ENCODE results near the gene ROR2.

ROR2 gene

GRCh38 chr9:91536211-91536691, 413.8 kb downstream of the ROR2 start:
- TF ChIP-seq REST (IDR thresholded peaks at IDR 0.05; ENCODE audit: insufficient read depth in 1 of 2, low read depth in 2 of 2, low read length in 2 of 2) (peak; percentile 13 to 80; a peak in 2 of 4 replicates), POLR2AphosphoS5 (IDR thresholded peaks at IDR 0.05; ENCODE audit: low read depth, low read length) (no peak)

GRCh38 chr9:91534374-91534773, 415.7 kb downstream of the ROR2 start:
- TF ChIP-seq POLR2AphosphoS5 (IDR thresholded peaks at IDR 0.05; ENCODE audit: low read depth, low read length) (no peak), TAF1 (IDR thresholded peaks at IDR 0.05; ENCODE audit: borderline replicate concordance, insufficient read depth, low read length) (no peak), REST (IDR thresholded peaks at IDR 0.05; ENCODE audit: insufficient read depth in 1 of 2, low read depth in 2 of 2, low read length in 2 of 2) (no peak), SIN3A (IDR thresholded peaks at IDR 0.05; ENCODE audit: borderline replicate concordance, insufficient read depth, low read length) (no peak), FOXP2 (optimal IDR thresholded peaks at IDR 0.05; ENCODE audit: borderline replicate concordance, extremely low read depth, extremely low read length, insufficient read depth) (no peak)

- TF ChIP-seq REST (IDR thresholded peaks at IDR 0.05; ENCODE audit: insufficient read depth in 1 of 2, low read depth in 2 of 2, low read length in 2 of 2): no peak
- TF ChIP-seq SIN3A (IDR thresholded peaks at IDR 0.05; ENCODE audit: borderline replicate concordance, insufficient read depth, low read length): no peak
- no peak for TF ChIP-seq TAF1 (IDR thresholded peaks at IDR 0.05; ENCODE audit: borderline replicate concordance, insufficient read depth, low read length)
- TF ChIP-seq POLR2AphosphoS5 (IDR thresholded peaks at IDR 0.05; ENCODE audit: low read depth, low read length): no peak
- TF ChIP-seq FOXP2 (optimal IDR thresholded peaks at IDR 0.05; ENCODE audit: borderline replicate concordance, extremely low read depth, extremely low read length, insufficient read depth): no peak
These were observed 416.6 kb downstream of the ROR2 start for GRCh38 chr9:91533382-91533781.

- TF ChIP-seq TAF1 (IDR thresholded peaks at IDR 0.05; ENCODE audit: borderline replicate concordance, insufficient read depth, low read length) (no peak), FOXP2 (optimal IDR thresholded peaks at IDR 0.05; ENCODE audit: borderline replicate concordance, extremely low read depth, extremely low read length, insufficient read depth) (no peak), POLR2AphosphoS5 (IDR thresholded peaks at IDR 0.05; ENCODE audit: low read depth, low read length) (no peak), SIN3A (IDR thresholded peaks at IDR 0.05; ENCODE audit: borderline replicate concordance, insufficient read depth, low read length) (no peak), REST (IDR thresholded peaks at IDR 0.05; ENCODE audit: insufficient read depth in 1 of 2, low read depth in 2 of 2, low read length in 2 of 2) (no peak)
These were observed 417.7 kb downstream of the ROR2 start for GRCh38 chr9:91532325-91532724.

GRCh38 chr9:91530829-91531228, 419.2 kb downstream of the ROR2 start:
- TF ChIP-seq SIN3A (IDR thresholded peaks at IDR 0.05; ENCODE audit: borderline replicate concordance, insufficient read depth, low read length) (no peak), FOXP2 (optimal IDR thresholded peaks at IDR 0.05; ENCODE audit: borderline replicate concordance, extremely low read depth, extremely low read length, insufficient read depth) (no peak), POLR2AphosphoS5 (IDR thresholded peaks at IDR 0.05; ENCODE audit: low read depth, low read length) (no peak)
